ENCODE results near the gene PDE4B. TPM values are rescaled to one million over a fixed set of nuclear protein-coding genes. Genes with fewer than 3 reads are reported as not detected.

The PDE4B gene
- total and polyA plus RNA-seq, 10 of the 15 experiments (the other 5 are each of a cell fraction or from before 2014, with no cell fraction given), result 3.0 to 13.2 (median 5.7) TPM

DNA sequence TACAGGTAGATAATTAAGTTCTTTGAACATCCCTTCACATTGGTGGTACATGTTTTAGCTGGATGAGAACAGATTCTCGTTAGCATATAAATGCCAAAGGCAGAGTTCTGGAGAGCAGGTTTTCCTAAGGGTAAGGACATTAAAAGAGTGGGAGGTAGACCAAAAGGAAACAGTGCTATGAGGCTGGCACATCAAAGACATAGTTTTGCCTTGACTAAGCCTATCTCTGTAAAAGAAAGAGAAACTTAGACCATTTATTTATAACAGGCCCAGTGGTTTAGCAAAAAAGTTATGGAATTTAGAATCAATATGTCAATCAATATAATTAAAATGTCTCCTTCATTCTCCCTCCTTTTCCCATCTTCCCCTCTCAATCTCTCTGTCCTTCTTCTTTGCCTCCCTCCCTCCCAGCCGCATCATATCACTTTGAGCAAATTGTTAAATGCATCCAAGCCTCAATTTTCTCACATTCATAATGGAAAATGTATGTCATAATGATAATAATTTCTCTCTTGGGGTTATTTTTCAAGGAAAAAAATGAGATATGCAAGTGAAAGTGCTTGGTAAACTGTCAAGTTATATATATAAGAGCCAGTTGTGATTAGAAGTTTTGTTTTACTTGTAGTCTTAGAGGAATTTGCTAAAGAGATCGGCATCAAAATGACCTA lies 531.4 kb downstream of the PDE4B start:
- in situ Hi-C loops (cut with MboI) (no loop called here), intact Hi-C loops (cut with micrococcal nuclease; ENCODE audit: unreplicated experiment) (no loop called here)
- ChIA-PET SMC1A (ENCODE audit: uncharacterized antibody, unreplicated experiment) (no interaction called here), POLR2A (interaction anchor here (1.2 kb wide), 1 partner anchor 21 kb away, joined by 3 read pairs; no protein-coding TSS in a partner anchor), RAD21 (ENCODE audit: unreplicated experiment) (no interaction called here), CTCF (no interaction called here)
- Histone ChIP-seq H3K4me3 (no peak overlapping the region), H3K4me1 (ENCODE audit: control insufficient read depth, insufficient read depth, low read length) (peaks cover 23% of the 10 kb centered on the region), H3K4me2 (ENCODE audit: control insufficient read depth, insufficient read depth) (no peak overlapping the region), H4K20me1 (ENCODE audit: control insufficient read depth, insufficient read depth) (no peaks in the 10 kb centered on the region), H3K9me3 (replicated peaks; ENCODE audit: control insufficient read depth, insufficient read depth, low read length) (no peaks in the 10 kb centered on the region), H2AFZ (ENCODE audit: control insufficient read depth, low read depth, low read length) (no peak overlapping the region), H3K9ac (ENCODE audit: control insufficient read depth, insufficient read depth, low read length) (no peak overlapping the region), H3K36me3 (ENCODE audit: control insufficient read depth in 2 of 2, insufficient read depth in 2 of 2, low read length in 1 of 2) (no peaks in the 10 kb centered on the region), H3K27ac (ENCODE audit: control insufficient read depth, insufficient read depth) (no peak overlapping the region), H3K79me2 (ENCODE audit: control insufficient read depth, insufficient read depth, low read length) (no peaks in the 10 kb centered on the region), H3K27me3 (replicated peaks in 1 of 2; ENCODE audit: control insufficient read depth in 2 of 2, insufficient read depth in 2 of 2, low read length in 1 of 2) (no peaks in the 10 kb centered on the region)
- no peak for DNase-seq (ENCODE audit: low read depth, low spot score)
- no peak for TF ChIP-seq ATF2 (IDR thresholded peaks at IDR 0.05; ENCODE audit: low read length)
- no peak for TF ChIP-seq POLR2AphosphoS2 (IDR thresholded peaks at IDR 0.05; ENCODE audit: low read depth, low read length)
- TF ChIP-seq ZBTB33 (IDR thresholded peaks at IDR 0.05), result no peak
- TF ChIP-seq, protein P1, sequence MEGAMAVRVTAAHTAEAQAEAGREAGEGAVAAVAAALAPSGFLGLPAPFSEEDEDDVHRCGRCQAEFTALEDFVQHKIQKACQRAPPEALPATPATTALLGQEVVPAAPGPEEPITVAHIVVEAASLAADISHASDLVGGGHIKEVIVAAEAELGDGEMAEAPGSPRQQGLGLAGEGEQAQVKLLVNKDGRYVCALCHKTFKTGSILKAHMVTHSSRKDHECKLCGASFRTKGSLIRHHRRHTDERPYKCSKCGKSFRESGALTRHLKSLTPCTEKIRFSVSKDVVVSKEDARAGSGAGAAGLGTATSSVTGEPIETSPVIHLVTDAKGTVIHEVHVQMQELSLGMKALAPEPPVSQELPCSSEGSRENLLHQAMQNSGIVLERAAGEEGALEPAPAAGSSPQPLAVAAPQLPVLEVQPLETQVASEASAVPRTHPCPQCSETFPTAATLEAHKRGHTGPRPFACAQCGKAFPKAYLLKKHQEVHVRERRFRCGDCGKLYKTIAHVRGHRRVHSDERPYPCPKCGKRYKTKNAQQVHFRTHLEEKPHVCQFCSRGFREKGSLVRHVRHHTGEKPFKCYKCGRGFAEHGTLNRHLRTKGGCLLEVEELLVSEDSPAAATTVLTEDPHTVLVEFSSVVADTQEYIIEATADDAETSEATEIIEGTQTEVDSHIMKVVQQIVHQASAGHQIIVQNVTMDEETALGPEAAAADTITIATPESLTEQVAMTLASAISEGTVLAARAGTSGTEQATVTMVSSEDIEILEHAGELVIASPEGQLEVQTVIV (IDR thresholded peaks at IDR 0.05; ENCODE audit: borderline replicate concordance, partially characterized antibody), result no peak
- no peak for TF ChIP-seq TCF7 (IDR thresholded peaks at IDR 0.05; ENCODE audit: borderline replicate concordance)
- TF ChIP-seq SUZ12 (IDR thresholded peaks at IDR 0.05; ENCODE audit: unreplicated experiment), result no peak
- no peak for TF ChIP-seq ZSCAN29 (IDR thresholded peaks at IDR 0.05)
- TF ChIP-seq HDGF (IDR thresholded peaks at IDR 0.05), result no peak
- no peak for TF ChIP-seq REST (IDR thresholded peaks at IDR 0.05; ENCODE audit: low read depth, low read length)
- no peak for TF ChIP-seq STAT1 (conservative IDR thresholded peaks at IDR 0.05)
- TF ChIP-seq BHLHE40 (IDR thresholded peaks at IDR 0.05; ENCODE audit: borderline replicate concordance in 1 of 2, low read depth in 2 of 2, low read length in 1 of 2), result no peak
- TF ChIP-seq TAF1 (IDR thresholded peaks at IDR 0.05; ENCODE audit: borderline replicate concordance, low read depth, low read length), result no peak
- TF ChIP-seq SMAD1 (IDR thresholded peaks at IDR 0.05; ENCODE audit: low read depth, partially characterized antibody), result no peak
- WGBS (ENCODE audit: insufficient coverage, insufficient replicate concordance, low lambda C conversion rate, missing lambda C conversion rate), result 48% methylated on average over 3 of the region's 3 CpGs
- no peak for ATAC-seq
- no TSS peak for BruUV-seq (replicated peaks)
- no peak for FAIRE-seq

All from GM12878 (cell line).